A549 (cell line): Measurements from ENCODE around the gene SLAMF1. TPM values are rescaled to one million over a fixed set of nuclear protein-coding genes. Genes with fewer than 3 reads are reported as not detected.

Source experiments
- ATAC-seq, 2 experiments: fragments of 200-7000 bp in 1 of 2; fragments of >200 bp in 1 of 2; cut with Nextera tagmentation in 1 of 2; cut with Tn5 transposase in 1 of 2; 3 replicates each; pipeline versions ENCODE4 v1.8.0 to v1.9.1; 2018 to 2020; ENCODE audit warnings: mild to moderate bottlenecking in 1 of 2, moderate library complexity in 1 of 2
- CTCF ChIA-PET: fragments of 300-600 bp; sonication (Branson Sonifier 250); formaldehyde crosslinking; extraction: SDS; loops from one replicate; lab custom pipeline; 2021; ENCODE audit warnings: antibody characterized with exemption, inconsistent platforms; lab: Yijun Ruan, JAX
- POLR2A ChIA-PET: fragments of 350-600 bp; formaldehyde crosslinking; extraction: SDS; loops from one replicate; lab custom pipeline; 2021; ENCODE audit warnings: antibody characterized with exemption, inconsistent platforms; lab: Yijun Ruan, JAX
- DNase-seq, 2 experiments: peaks; one replicate each; pipeline versions ENCODE4 v3.0.0 to v3.0.0-alpha.2; 2011 to 2016; ENCODE audit warnings: low read depth in 1 of 2, low spot score in 1 of 2
- FAIRE-seq: peaks from 2 replicates; lab custom pipeline; 2011; peaks lifted over from hg19 to GRCh38; lab: Jason Lieb, UNC
- H3K27ac ChIP-seq, 2 experiments: fragments of >200 bp; sonication (Bioruptor Twin); formaldehyde crosslinking; 3 replicates each; pipeline ENCODE4 v1.5.1; 2016 to 2017
- H3K4me1 ChIP-seq: fragments of >200 bp; sonication (Bioruptor Twin); formaldehyde crosslinking; 3 replicates; pipeline ENCODE4 v1.6.1; 2016
- H3K4me2 ChIP-seq: fragments of >200 bp; sonication (Bioruptor Twin); formaldehyde crosslinking; 3 replicates; pipeline ENCODE4 v1.6.1; 2016
- H3K4me3 ChIP-seq: fragments of >200 bp; sonication (Bioruptor Twin); formaldehyde crosslinking; 3 replicates; pipeline ENCODE4 v1.5.1; 2016
- H3K9me3 ChIP-seq: fragments of >200 bp; sonication (Bioruptor Twin); formaldehyde crosslinking; 3 replicates; pipeline ENCODE4 v1.6.1; 2016
- CBX8 ChIP-seq: fragments of 200-600 bp; sonication (generic); IDR thresholded peaks from 2 replicates; pipeline ENCODE4 v1.6.1; 2016
- CEBPB ChIP-seq, 2 experiments: fragments of >200 bp in 1 of 2; sonication (Bioruptor Twin) in 1 of 2; formaldehyde crosslinking in 1 of 2; IDR thresholded peaks; 2 replicates each; pipeline ENCODE4 v1.6.1; 2012 to 2016
- CHD2 ChIP-seq: fragments of 150-350 bp; IDR thresholded peaks from 2 replicates; pipeline ENCODE4 v1.6.1; 2014; ENCODE audit warnings: low read length; ENCODE audit not compliant: partially characterized antibody
- CHD4 ChIP-seq: fragments of 200-600 bp; sonication (generic); IDR thresholded peaks from 2 replicates; pipeline ENCODE4 v1.6.1; 2016; ENCODE audit warnings: antibody characterized with exemption, mild to moderate bottlenecking, borderline replicate concordance
- EHF ChIP-seq: fragments of 250-450 bp; sonication (Bioruptor Pico); IDR thresholded peaks from 2 replicates; pipeline ENCODE4 v1.5.0; 2020; ENCODE audit warnings: mild to moderate bottlenecking
- EHMT2 ChIP-seq: fragments of 200-600 bp; sonication (generic); IDR thresholded peaks from 2 replicates; pipeline ENCODE4 v1.6.1; 2016; ENCODE audit warnings: antibody characterized with exemption, low read depth, mild to moderate bottlenecking, moderate library complexity
- ELK1 ChIP-seq: fragments of 150-350 bp; IDR thresholded peaks from 2 replicates; pipeline ENCODE4 v1.6.1; 2014; ENCODE audit warnings: low read depth, mild to moderate bottlenecking, low read length
- EP300 ChIP-seq, 2 experiments: fragments of >200 bp; sonication (Bioruptor Twin); formaldehyde crosslinking; IDR thresholded peaks; 2 replicates in 1 of 2; 3 replicates in 1 of 2; pipeline ENCODE4 v1.6.1; 2016 to 2017
- FOSB ChIP-seq: fragments of 250-450 bp; sonication (Bioruptor Pico); IDR thresholded peaks from 2 replicates; pipeline ENCODE4 v1.5.0; 2020; ENCODE audit warnings: mild to moderate bottlenecking, moderate library complexity
- FOSL2 ChIP-seq, 2 experiments: fragments of 450-650 bp in 1 of 2; fragments of >200 bp in 1 of 2; sonication (Bioruptor Twin) in 1 of 2; formaldehyde crosslinking; IDR thresholded peaks; 2 replicates each; pipeline versions ENCODE4 v1.5.0 to v1.6.1; 2016 to 2020; ENCODE audit warnings: mild to moderate bottlenecking in 1 of 2, moderate library complexity in 1 of 2
- GATA3 ChIP-seq: IDR thresholded peaks from 2 replicates; pipeline ENCODE4 v1.6.1; 2012; ENCODE audit warnings: borderline replicate concordance
- HES2 ChIP-seq: fragments of >200 bp; sonication (Bioruptor Twin); formaldehyde crosslinking; IDR thresholded peaks from 2 replicates; pipeline ENCODE4 v1.6.1; 2016
- HEYL ChIP-seq: fragments of 250-450 bp; sonication (Bioruptor Pico); IDR thresholded peaks from 2 replicates; pipeline ENCODE4 v1.8.0; 2021; ENCODE audit warnings: mild to moderate bottlenecking, moderate library complexity
- HOXA7 ChIP-seq: fragments of 250-450 bp; sonication (Bioruptor Pico); IDR thresholded peaks from 2 replicates; pipeline ENCODE4 v1.5.0; 2020; ENCODE audit warnings: mild to moderate bottlenecking, moderate library complexity
- HOXB13 ChIP-seq: fragments of 250-450 bp; sonication (Bioruptor Pico); IDR thresholded peaks from 2 replicates; pipeline ENCODE4 v1.5.0; 2020; ENCODE audit warnings: low read depth, mild to moderate bottlenecking, moderate library complexity
- JUNB ChIP-seq: fragments of >200 bp; sonication (Bioruptor Twin); formaldehyde crosslinking; IDR thresholded peaks from 2 replicates; pipeline ENCODE4 v1.6.1; 2016
- KDM1A ChIP-seq: fragments of 200-600 bp; sonication (generic); IDR thresholded peaks from 2 replicates; pipeline ENCODE4 v1.6.1; 2016; ENCODE audit warnings: low read depth, mild to moderate bottlenecking
- MAFK ChIP-seq: fragments of 450-650 bp; IDR thresholded peaks from 2 replicates; pipeline ENCODE4 v1.6.1; 2014; ENCODE audit not compliant: partially characterized antibody
- MAZ ChIP-seq: fragments of 150-350 bp; IDR thresholded peaks from 2 replicates; pipeline ENCODE4 v1.6.1; 2014; ENCODE audit warnings: antibody characterized with exemption, low read depth, low read length, borderline replicate concordance
- PHF8 ChIP-seq: fragments of 200-600 bp; sonication (generic); IDR thresholded peaks from 2 replicates; pipeline ENCODE4 v1.6.1; 2016; ENCODE audit warnings: low read depth, mild to moderate bottlenecking, antibody characterized with exemption, moderate library complexity, borderline replicate concordance
- POLR2A ChIP-seq: IDR thresholded peaks from 2 replicates; pipeline ENCODE4 v1.6.1; 2012; ENCODE audit warnings: mild to moderate bottlenecking, low read length
- RARB ChIP-seq: fragments of 250-450 bp; sonication (Bioruptor Pico); IDR thresholded peaks from 2 replicates; pipeline ENCODE4 v1.8.0; 2021; ENCODE audit warnings: mild to moderate bottlenecking, moderate library complexity
- SREBF2 ChIP-seq: fragments of 450-650 bp; IDR thresholded peaks from 2 replicates; pipeline ENCODE4 v1.6.1; 2014; ENCODE audit warnings: mild to moderate bottlenecking, moderate library complexity
- TFCP2L1 ChIP-seq: fragments of 250-450 bp; sonication (Bioruptor Pico); IDR thresholded peaks from 2 replicates; pipeline ENCODE4 v1.5.0; 2021; ENCODE audit warnings: mild to moderate bottlenecking
- TP53 ChIP-seq: fragments of 250-450 bp; sonication (Bioruptor Pico); IDR thresholded peaks from 2 replicates; pipeline ENCODE4 v1.5.0; 2021; ENCODE audit warnings: mild to moderate bottlenecking, moderate library complexity
- WGBS: methylation state at CpG from one replicate; pipeline ENCODE4 v1.1.6; 2017; ENCODE audit errors: missing lambda C conversion rate; 5-methylcytosine and 5-hydroxymethylcytosine counted together
- polyA plus RNA-seq, 4 experiments: library from polyadenylated mRNA; depleted of rRNA in 3 of 4; stranded (reverse); fragments of >200 nt; fragmentation: RNase III in 1 of 4; extraction: RNeasy Plus Mini Kit Qiagen cat#74134 plus additional on column Dnase treatment in 1 of 4; gene quantifications; 2 replicates in 3 of 4; 3 replicates in 1 of 4; pipeline ENCODE4 v1.2.3, GENCODE V29; 2011 to 2017
- TF ChIP-seq, protein P1 (sequence below): IDR thresholded peaks from 2 replicates; pipeline ENCODE4 v1.6.1; 2012
- TF ChIP-seq, protein P2 (sequence below): fragments of 450-650 bp; IDR thresholded peaks from 2 replicates; pipeline ENCODE4 v1.6.1; 2014; ENCODE audit warnings: antibody characterized with exemption
- TF ChIP-seq, protein P3 (sequence below): fragments of >200 bp; sonication (Bioruptor Twin); formaldehyde crosslinking; IDR thresholded peaks from 3 replicates; pipeline ENCODE4 v1.5.1; 2016
- TF ChIP-seq, protein P4 (sequence below): fragments of 250-450 bp; sonication (Bioruptor Pico); IDR thresholded peaks from 2 replicates; pipeline ENCODE4 v1.5.0; 2020; ENCODE audit warnings: low read depth, mild to moderate bottlenecking, moderate library complexity

SLAMF1 gene
- polyA plus RNA-seq, 2 of the 4 experiments (the other 2 are of a cell fraction) = not detected

DNA sequence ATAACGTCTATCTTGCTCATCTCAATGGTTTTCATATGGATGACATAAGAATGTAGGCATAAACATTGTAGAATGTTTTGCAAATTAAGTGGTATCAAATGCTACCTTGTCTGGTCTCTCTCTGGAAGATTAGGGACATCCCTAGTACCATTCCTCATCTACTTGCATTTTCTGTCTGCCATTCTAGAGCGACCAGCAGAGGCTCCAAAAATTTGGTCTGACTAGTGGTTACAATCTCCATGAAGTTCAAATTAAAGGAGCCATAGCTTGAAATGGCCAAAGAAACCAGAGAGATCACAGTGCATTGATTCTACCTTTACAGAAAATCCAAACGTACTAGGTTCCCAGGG, 68.7 kb downstream of the SLAMF1 start:
- 25% methylated on average over 3 of the region's 3 CpGs for WGBS
- H3K4me3 ChIP-seq = no peak overlapping the region
- DNase-seq = no peak
- no peak for TF ChIP-seq EHF (CRISPR knock-in tag)
- TF ChIP-seq, all 56 proteins: peak for 0
- ChIA-PET POLR2A (no interaction called here), CTCF (interaction anchor here (0.6 kb wide), 1 partner anchor 112 kb away, joined by 3 read pairs; no protein-coding TSS in a partner anchor)
- Histone ChIP-seq H3K27ac (no peak overlapping the region), H3K4me1 (no peaks in the 10 kb centered on the region), H3K4me2 (no peak overlapping the region), H3K9me3 (no peaks in the 10 kb centered on the region)
- no peak for FAIRE-seq
- no peak for ATAC-seq

GRCh38 chr1:160577671-160578070, 69.2 kb downstream of the SLAMF1 start:
- no peak for ATAC-seq
- POLR2A ChIA-PET = no interaction called here
- no peak overlapping the region for H3K27ac ChIP-seq
- CTCF ChIA-PET = interaction anchor here (0.6 to 1.1 kb wide), 3 partner anchors 32 to 111 kb away, joined by 3 read pairs; no protein-coding TSS in a partner anchor
- no peaks in the 10 kb centered on the region for H3K4me1 ChIP-seq
- WGBS = 29% methylated on average over 2 of the region's 2 CpGs
- no peak overlapping the region for H3K4me2 ChIP-seq
- DNase-seq = no peak
- no peak overlapping the region for H3K4me3 ChIP-seq
- no peaks in the 10 kb centered on the region for H3K9me3 ChIP-seq
- no peak for FAIRE-seq
- no peak for TF ChIP-seq PHF8
- no peak for TF ChIP-seq KDM1A
- no peak for TF ChIP-seq FOSL2 (IDR thresholded peaks at IDR 0.05)
- TF ChIP-seq FOSL2 (CRISPR knock-in tag; IDR thresholded peaks at IDR 0.05) = no peak
- no peak for TF ChIP-seq CEBPB (IDR thresholded peaks at IDR 0.05)
- no peak for TF ChIP-seq CHD2
- TF ChIP-seq CBX8 = no peak
- TF ChIP-seq HEYL = no peak
- TF ChIP-seq, protein P1, sequence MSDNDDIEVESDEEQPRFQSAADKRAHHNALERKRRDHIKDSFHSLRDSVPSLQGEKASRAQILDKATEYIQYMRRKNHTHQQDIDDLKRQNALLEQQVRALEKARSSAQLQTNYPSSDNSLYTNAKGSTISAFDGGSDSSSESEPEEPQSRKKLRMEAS = no peak
- TF ChIP-seq, protein P2, sequence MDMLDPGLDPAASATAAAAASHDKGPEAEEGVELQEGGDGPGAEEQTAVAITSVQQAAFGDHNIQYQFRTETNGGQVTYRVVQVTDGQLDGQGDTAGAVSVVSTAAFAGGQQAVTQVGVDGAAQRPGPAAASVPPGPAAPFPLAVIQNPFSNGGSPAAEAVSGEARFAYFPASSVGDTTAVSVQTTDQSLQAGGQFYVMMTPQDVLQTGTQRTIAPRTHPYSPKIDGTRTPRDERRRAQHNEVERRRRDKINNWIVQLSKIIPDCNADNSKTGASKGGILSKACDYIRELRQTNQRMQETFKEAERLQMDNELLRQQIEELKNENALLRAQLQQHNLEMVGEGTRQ = no peak
- TF ChIP-seq POLR2A = no peak
- no peak for TF ChIP-seq HES2
- TF ChIP-seq, protein P3, sequence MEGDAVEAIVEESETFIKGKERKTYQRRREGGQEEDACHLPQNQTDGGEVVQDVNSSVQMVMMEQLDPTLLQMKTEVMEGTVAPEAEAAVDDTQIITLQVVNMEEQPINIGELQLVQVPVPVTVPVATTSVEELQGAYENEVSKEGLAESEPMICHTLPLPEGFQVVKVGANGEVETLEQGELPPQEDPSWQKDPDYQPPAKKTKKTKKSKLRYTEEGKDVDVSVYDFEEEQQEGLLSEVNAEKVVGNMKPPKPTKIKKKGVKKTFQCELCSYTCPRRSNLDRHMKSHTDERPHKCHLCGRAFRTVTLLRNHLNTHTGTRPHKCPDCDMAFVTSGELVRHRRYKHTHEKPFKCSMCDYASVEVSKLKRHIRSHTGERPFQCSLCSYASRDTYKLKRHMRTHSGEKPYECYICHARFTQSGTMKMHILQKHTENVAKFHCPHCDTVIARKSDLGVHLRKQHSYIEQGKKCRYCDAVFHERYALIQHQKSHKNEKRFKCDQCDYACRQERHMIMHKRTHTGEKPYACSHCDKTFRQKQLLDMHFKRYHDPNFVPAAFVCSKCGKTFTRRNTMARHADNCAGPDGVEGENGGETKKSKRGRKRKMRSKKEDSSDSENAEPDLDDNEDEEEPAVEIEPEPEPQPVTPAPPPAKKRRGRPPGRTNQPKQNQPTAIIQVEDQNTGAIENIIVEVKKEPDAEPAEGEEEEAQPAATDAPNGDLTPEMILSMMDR = no peak
- no peak for TF ChIP-seq EP300 (IDR thresholded peaks at IDR 0.05)
- TF ChIP-seq CHD4 = no peak

DNA sequence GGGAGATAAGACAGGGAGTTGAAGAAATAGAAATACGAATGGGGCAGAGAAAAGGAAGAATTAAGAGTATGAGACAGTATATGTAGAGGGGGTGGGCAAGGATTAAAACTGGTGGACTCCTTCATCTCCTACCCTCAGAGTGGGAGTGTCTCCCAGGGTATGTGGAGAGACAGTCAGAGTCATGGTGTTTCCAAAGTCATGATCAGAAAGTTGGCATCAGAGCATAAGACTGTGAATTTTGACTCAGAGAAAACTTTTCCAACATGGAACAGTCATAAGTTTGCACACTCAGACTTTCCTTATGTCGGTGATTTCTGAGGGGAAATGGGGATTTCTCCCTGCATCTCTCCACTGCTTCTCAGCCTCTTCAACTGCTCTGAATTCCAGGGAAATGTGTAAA, 70.0 kb downstream of the SLAMF1 start:
- 32% methylated on average over 1 of the region's 2 CpGs for WGBS
- ATAC-seq = no peak
- TF ChIP-seq RARB (no peak), SREBF2 (no peak), FOSL2 (IDR thresholded peaks at IDR 0.05) (no peak), FOSL2 (CRISPR knock-in tag; IDR thresholded peaks at IDR 0.05) (no peak), EHMT2 (no peak), KDM1A (no peak), TFCP2L1 (CRISPR knock-in tag) (no peak), CBX8 (no peak), MAFK (no peak), ELK1 (no peak), CHD2 (no peak), HOXB13 (CRISPR knock-in tag) (no peak), TP53 (CRISPR knock-in tag) (no peak), MAZ (no peak), FOSB (CRISPR knock-in tag) (no peak), JUNB (no peak), HOXA7 (no peak), GATA3 (no peak)
- TF ChIP-seq, protein P3 = no peak
- TF ChIP-seq, protein P4, sequence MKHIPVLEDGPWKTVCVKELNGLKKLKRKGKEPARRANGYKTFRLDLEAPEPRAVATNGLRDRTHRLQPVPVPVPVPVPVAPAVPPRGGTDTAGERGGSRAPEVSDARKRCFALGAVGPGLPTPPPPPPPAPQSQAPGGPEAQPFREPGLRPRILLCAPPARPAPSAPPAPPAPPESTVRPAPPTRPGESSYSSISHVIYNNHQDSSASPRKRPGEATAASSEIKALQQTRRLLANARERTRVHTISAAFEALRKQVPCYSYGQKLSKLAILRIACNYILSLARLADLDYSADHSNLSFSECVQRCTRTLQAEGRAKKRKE (CRISPR knock-in tag) = no peak
- DNase-seq = no peak
- Histone ChIP-seq H3K4me2 (no peak overlapping the region), H3K27ac (no peak overlapping the region), H3K4me3 (no peak overlapping the region), H3K9me3 (no peaks in the 10 kb centered on the region), H3K4me1 (no peaks in the 10 kb centered on the region)
- no peak for FAIRE-seq
- CTCF ChIA-PET = interaction anchor here (0.6 to 1.1 kb wide), 2 partner anchors 33 to 93 kb away, joined by 3 read pairs; no protein-coding TSS in a partner anchor
- POLR2A ChIA-PET = no interaction called here
